Epithelial cell of prostate (primary cell): ENCODE data around the gene LLGL2.

Experiments used
- DNase-seq: peaks from one replicate; pipeline ENCODE4 v3.0.0-alpha.2; 2011; ENCODE audit warnings: low read depth, low spot score
- H3K27ac ChIP-seq: fragments of 450-650 bp; 2 replicates; pipeline ENCODE4 v1.5.1; 2017; ENCODE audit warnings: mild to moderate bottlenecking

Gene LLGL2

GRCh38 chr17:75490953-75491649, 34.4 kb upstream of the LLGL2 start:
- DNase-seq = no peak

GRCh38 chr17:75491680-75492079, 33.8 kb upstream of the LLGL2 start:
- no peak overlapping the region for H3K27ac ChIP-seq
- DNase-seq = no peak

More at GRCh38 chr17:75490953-75491649, 34.4 kb upstream of the LLGL2 start:
- H3K27ac ChIP-seq = no peak overlapping the region

DNA sequence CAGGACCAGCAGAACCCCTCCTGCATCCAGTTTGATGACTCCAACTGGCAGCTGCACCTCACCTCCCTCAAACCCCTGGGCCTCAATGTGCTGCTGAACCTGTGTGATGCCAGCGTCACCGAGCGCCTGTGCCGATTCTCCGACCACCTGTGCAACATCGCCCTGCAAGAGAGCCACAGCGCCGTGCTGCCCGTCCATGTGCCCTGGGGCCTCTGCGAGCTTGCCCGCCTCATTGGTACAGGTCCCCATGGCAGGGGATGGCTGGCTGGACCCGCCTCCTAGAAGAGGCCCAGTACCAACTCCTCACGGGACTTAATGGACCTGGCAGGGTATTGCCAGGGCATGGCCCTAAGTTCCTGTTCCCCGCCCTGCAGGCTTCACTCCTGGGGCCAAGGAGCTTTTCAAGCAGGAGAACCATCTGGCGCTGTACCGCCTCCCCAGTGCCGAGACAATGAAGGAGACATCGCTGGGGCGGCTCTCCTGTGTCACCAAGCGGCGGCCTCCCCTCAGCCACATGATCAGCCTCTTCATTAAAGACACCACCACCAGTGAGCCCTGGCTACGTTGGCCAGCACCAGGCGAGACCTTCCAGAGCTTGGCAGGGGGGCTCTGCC, 32.8 kb upstream of the LLGL2 start:
- H3K27ac ChIP-seq = no peak overlapping the region
- DNase-seq = no peak

- no peak overlapping the region for H3K27ac ChIP-seq
- no peak for DNase-seq
Observed at GRCh38 chr17:75493476-75494129, 31.9 kb upstream of the LLGL2 start.

- H3K27ac ChIP-seq = no peak overlapping the region
Observed at GRCh38 chr17:75494326-75494877, 31.1 kb upstream of the LLGL2 start.

DNA sequence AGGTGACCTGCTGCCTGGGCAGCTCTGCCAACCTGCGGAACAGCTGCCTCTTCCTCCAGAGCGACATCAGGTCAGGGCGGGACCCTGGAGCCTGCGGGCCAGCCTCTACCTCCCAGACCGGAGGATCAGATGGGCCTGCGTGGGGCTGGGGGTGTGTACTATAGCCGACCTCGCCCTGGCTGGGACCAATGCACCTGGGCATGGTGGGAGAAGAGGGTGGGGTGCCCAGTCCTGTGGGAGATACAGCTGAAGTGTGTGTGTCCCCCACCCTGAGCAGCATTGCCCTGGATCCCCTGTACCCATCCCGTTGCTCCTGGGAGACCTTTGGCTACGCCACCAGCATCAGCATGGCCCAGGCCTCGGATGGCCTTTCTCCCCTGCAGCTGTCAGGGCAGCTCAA, 29.5 kb upstream of the LLGL2 start:
- DNase-seq = no peak
- no peak overlapping the region for H3K27ac ChIP-seq

More at GRCh38 chr17:75494326-75494877, 31.1 kb upstream of the LLGL2 start:
- no peak for DNase-seq

DNA sequence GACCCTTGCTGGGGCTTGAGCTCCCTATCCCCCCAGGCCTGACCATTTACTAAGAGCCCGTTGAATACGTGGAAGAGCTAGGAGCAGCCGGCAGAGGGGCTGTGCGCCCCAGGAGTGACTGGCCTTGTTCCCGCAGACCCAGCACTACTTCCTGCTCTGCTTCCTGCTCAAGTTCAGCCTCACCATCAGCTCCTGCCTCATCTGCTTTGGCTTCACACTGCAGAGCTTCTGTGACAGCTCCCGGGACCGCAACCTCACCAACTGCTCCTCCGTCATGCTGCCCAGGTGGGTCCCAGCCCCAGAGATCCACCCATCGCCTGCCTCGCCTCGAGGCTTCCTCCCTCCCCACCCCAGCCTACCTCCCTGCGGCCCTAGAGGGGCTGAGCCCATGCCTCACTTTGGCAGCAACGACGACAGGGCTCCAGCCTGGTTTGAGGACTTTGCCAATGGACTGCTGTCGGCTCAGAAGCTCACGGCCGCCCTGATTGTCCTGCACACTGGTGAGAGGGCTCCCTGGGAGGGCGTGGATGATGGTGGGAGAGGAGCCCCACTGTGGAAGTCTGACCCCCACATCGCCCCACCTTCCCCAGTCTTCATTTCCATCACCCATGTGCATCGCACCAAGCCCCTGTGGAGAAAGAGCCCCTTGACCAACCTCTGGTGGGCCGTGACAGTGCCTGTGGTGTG, 27.3 kb upstream of the LLGL2 start:
- no peak overlapping the region for H3K27ac ChIP-seq
- no peak for DNase-seq

DNA sequence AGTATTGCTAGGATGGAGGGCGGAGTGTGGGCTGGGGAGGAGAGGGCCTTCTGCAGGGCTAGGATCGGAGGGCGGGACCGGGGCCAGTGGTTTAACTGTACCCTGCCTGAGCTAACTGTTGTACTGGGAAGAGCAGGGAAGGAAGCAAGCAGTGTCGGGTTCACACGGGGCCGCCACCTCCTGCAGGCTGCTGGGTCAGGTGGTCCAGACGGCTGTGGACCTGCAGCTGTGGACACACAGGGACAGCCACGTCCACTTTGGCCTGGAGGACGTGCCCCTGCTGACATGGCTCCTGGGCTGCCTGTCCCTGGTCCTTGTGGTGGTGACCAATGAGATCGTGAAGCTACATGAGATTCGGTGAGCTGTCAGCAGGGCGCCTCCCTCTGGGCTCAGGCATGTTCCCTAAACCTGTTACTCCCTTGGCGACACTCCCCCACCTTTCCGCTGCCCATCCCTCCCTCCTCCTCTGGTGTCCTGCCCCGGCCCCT, 26.7 kb upstream of the LLGL2 start:
- H3K27ac ChIP-seq = no peak overlapping the region
- DNase-seq = no peak

- no peak for DNase-seq
- H3K27ac ChIP-seq = no peak overlapping the region
Observed at GRCh38 chr17:75499313-75500022, 26.0 kb upstream of the LLGL2 start.

- H3K27ac ChIP-seq = no peak overlapping the region
- DNase-seq = no peak
Observed at GRCh38 chr17:75500419-75501216, 24.9 kb upstream of the LLGL2 start.

DNA sequence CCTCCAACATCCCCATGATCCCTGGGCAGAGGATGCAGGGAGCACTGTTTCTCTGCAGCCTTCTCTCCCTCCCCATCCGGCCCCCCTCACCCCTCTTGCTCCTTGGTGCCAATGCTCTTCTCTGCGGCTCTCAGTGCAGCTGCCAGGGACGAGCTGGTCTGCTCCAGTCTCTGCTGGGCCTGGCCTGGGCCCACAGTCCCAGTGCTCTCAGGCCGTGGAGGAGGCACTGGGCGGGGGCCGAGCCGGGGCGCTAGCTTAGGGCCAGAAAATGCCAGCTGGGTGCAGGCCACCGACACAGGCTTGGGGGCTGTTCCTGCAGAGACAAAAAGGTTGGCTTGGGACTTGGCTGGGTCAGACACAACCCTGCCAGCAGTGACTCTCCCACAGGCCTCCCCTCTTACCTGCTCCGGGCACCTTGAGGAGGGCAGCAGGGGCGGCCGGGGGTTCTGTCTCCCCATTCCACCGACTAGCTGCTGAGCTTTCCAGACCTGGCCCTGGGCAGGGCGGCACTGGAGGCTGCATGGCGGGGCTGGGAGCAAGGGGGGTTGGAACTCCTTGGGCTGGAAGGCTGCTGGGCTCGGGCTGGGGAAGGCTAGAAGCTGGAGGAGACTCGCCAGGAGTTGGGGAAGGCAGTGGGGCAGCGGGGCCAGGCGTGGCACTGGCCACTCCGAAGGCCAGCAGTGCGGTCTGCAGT, 24.0 kb upstream of the LLGL2 start:
- H3K27ac ChIP-seq = no peak overlapping the region
- DNase-seq = no peak

DNA sequence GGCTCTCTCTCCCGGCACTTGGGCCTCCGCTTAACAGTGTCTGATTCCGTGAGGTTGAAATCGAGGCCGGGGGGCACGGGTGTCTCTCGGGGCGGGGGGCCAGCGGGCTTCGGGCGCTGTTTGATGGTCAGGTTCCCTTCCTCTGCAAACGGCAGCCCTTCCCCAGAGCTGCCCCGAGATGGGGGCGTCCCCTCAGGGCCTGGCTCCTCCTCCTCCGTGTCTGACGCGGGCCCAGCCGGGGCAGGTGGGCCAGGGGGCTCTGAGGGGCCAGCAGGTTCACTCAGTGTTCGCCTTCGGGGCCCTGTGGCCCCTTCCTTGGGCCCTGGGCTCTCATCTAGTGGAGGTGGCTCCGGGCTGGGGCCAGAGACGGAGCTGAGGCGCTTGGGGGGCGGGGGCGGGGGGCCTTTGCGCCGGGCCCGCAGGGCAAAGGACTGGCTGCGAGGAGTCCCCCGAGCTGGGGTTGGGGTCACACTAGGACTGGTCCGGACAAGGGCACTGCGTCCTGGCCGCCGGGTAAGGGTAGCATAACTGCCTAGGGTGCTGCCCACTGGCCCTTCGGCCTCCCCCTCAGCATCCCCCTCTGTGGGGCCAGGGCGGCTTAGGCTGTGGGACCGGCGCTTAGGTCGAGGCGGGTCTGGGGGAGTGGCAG, 23.3 kb upstream of the LLGL2 start:
- DNase-seq = no peak
- H3K27ac ChIP-seq = no peak overlapping the region

DNA sequence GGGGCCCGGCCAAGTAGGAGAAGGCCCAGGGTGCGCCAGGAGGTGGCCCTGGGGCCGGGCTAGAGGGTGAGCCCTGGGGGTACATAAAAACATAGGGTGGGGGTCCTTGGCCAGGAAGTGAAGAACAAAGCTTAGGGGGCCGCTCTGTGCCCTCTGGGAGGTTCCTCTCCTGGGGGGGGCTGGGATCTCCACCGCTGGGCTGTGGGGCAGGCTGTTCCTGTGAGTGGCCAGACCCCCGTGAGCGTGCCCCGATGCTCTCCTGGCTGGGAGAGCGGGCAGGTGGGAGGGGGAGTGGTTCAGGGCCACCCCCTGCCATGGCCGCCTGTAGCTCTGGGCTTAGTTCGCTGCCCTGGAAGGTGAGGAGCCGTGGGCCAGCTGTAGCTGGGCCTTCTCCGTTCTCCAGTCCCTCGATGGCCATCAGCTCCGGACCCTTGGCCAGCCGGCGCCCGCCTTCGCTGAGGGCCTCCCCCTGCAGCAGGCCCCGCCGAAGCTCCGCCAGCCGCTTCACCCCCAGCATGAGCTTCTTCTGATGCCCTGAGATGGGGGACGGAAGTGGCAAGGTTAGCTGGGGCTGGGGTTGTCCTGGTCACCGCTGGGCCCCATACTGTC, 22.7 kb upstream of the LLGL2 start:
- no peak overlapping the region for H3K27ac ChIP-seq
- DNase-seq = no peak

DNA sequence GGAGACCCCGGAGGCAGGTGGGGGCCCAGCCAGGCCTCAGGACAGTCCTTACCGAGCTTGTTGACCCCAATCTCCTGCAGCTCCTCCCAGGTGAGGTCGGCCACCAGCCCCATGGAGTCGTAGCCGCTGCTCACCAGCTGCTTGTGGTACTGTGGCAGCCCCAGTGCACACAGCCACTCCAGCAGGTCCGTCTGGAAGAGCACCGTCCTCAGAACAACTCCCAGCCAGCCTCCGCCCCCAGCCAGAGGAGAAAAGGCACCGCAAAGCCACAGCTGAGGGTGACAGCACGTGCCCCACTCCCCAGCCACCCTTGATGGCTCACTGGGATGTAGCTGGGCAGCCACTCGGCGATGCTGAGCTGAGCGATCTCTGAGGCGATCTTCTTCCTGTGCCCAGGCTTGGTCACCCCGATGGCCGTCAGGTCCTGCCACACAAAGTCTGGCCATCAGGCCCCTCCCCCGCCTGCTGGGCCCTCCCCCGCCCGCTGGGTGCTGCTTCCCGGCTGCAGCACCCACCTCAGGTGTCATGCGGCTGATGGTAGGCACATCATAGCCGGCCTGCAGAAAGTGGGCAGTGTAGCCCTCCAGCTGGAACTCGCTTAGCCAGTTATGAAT, 22.1 kb upstream of the LLGL2 start:
- no peak overlapping the region for H3K27ac ChIP-seq

GRCh38 chr17:75503976-75504346, 21.5 kb upstream of the LLGL2 start:
- no peak for DNase-seq
- H3K27ac ChIP-seq = no peak overlapping the region

More for the DNA sequence above, 22.1 kb upstream of the LLGL2 start:
- DNase-seq = no peak

- DNase-seq = no peak
- no peak overlapping the region for H3K27ac ChIP-seq
Observed at GRCh38 chr17:75504347-75505151, 20.9 kb upstream of the LLGL2 start.

- no peak for DNase-seq
- no peak overlapping the region for H3K27ac ChIP-seq
Observed at GRCh38 chr17:75505152-75505409, 20.4 kb upstream of the LLGL2 start.
